ENCODE data around the gene AMN1.
"Not testable (repeated sequence)": the region's sequence is repeated elsewhere in the genome, so short reads cannot be mapped to it uniquely, and the experiment has no call there.

The AMN1 gene

GRCh38 chr12:31728917-31729640 lies at the start of gene AMN1:
TSS of gene AMN1 (minus strand) at chr12:31729021. CDS start at chr12:31729008, 13 bp downstream.
- peak; percentile 99 for DNase-seq

DNA sequence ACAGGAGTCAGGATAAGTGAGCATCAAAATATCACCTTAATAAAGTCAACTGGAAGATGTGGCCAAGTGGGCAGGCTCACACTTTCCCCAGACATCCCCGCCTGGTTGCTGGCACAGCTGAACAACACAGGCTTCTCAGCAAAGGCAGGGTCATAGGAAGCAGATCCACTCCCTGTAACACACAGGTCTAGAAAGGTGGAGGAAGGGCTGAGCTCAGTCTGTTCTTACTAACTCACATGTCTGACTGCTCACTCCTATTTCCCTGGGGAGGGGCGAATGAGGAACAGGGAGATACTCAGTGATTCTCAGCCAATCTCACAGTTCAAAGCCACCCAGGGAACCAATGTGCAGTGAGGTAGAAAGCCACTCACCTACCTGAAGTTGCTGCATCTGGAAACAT lies 45.0 kb upstream of the AMN1 start:
- no peak for DNase-seq

DNA sequence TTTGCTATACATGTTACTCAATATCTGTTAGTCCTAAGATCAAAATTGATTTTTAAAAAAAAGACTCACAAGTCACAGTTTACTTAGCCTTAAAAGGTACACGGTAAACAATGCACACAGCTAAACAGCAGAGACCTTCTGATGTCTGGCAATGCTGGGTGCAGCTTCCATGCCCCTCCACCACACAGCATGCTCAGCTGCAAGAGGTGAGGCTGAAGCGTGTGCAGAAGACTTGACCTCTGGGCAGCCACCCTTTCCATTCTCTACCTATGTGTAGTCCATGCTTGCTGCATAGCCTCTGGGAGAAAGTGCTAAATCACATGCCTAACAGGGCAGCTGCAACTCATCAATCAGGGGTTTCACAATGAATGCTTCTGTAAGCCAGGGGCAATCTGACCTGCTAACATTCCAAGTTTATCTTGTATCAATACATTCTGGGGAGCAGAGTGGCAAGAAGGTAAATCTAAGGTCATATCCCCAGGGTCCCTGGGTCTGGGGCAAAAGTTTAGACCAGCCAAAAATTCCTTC lies 44.5 kb upstream of the AMN1 start:
- no peak for DNase-seq

GRCh38 chr12:31772685-31773222 lies 43.9 kb upstream of the AMN1 start:
- no peak for DNase-seq

- DNase-seq = no peak
Observed at GRCh38 chr12:31772186-31772585, 43.4 kb upstream of the AMN1 start.

DNA sequence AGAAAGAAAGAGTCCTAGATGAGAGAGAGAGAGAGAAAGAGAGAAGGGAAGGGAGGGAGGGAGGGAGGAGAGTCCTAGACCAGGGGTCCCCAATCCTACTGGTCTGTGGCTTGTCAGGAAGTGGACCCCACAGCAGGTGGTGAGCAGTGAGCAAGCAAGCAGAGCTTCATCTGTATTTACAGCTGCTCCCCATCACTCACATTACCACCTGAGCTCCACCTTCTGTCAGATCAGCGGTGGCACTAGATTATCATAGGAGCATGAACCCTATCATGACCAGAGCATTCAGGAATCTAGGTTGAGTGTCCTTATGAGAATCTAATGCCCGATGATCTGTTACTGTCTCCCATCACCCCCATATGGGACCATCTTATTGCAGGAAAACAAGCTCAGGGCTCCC lies 39.2 kb upstream of the AMN1 start:
- DNase-seq = no peak

DNA sequence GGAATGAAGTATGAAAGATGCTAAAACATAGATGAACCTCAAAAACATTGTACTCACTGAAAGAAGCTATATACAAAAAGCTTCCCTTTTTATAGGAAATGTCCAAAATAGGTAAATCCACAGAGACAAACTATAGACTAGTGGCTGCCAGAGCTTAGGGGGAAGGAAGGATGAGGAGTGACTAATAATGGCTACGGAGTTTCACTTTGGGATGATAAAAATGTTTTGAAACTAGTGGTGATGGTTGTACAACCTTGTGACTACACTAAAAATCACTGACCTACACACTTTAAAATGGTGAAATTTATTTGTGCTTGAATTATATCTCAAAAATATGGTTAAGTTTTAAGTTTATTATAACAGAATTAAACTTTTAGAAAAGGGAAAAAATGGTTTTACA lies 37.1 kb upstream of the AMN1 start:
- no peak for DNase-seq

GRCh38 chr12:31759632-31760459 lies 31.0 kb upstream of the AMN1 start:
- DNase-seq = no peak

- DNase-seq = not testable (repeated sequence)
Observed at GRCh38 chr12:31758297-31758696, 29.5 kb upstream of the AMN1 start.

DNA sequence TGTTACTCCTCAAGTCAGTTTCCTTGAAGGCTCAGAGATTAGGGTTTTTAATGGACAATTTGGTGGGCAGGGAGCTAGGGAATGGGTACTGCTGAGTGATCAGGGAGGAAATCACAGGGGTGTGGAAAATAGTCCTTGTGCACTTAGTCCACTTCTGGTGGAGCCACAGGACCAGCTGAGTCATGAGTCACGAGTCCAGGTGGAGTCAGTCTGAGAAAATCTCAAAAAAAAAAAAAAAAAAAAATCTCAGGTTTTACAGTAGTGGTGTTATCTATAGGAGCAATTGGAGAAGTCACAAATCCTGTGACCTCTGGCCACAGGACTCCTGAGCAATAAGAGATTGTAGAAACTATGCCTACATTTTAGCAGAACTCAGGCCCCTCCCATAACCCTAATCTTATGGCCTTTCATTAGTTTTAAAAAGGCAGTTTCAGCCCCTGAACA lies 28.2 kb upstream of the AMN1 start:
- DNase-seq = peak; percentile 44

- DNase-seq = no peak
Observed at GRCh38 chr12:31752450-31752849, 23.6 kb upstream of the AMN1 start.

GRCh38 chr12:31751085-31751484 lies 22.3 kb upstream of the AMN1 start:
- no peak for DNase-seq

- no peak for DNase-seq
Observed at GRCh38 chr12:31750747-31751039, 21.9 kb upstream of the AMN1 start.

DNA sequence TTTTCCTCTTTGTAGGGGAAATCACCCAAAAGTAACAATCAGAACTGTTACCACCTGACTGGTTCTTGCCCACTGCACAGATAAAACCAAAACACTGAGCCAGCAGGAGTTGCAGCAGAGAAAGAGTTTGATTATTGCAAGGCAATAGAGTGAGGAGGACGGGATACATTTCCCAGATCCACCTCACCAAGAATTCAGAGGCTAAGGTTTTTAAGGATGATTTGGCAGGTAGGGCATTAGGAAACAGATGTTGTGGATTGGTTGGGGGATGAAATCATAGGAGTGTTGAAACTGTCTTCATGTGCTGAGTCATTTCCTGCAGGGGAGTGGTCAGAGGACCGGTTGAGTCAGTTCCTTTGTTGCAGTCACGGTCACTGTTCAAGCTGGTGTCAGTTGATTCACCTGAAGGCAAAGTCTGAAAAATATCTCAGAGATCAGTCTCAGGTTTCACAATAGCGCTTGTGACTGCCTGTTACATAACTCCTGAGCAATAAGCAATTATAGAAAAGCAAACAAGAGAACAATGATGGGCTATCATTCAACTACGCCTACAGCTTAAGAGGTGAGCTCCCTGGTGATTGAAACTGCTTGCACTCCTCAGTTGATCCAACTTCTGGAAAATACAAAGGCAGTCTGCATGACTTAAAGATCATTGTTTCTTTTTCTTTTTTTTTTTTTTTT lies 20.3 kb upstream of the AMN1 start:
- peak; percentile 82 for DNase-seq

GRCh38 chr12:31745242-31745641 lies 16.4 kb upstream of the AMN1 start:
- no peak for DNase-seq

- not testable (repeated sequence) for DNase-seq
Observed at GRCh38 chr12:31744363-31744762, 15.5 kb upstream of the AMN1 start.

- no peak for DNase-seq
Observed at GRCh38 chr12:31742891-31743290, 14.1 kb upstream of the AMN1 start.

GRCh38 chr12:31740628-31741027 lies 11.8 kb upstream of the AMN1 start:
- no peak for DNase-seq

- no peak for DNase-seq
Observed at GRCh38 chr12:31737763-31738162, 8.9 kb upstream of the AMN1 start.

DNA sequence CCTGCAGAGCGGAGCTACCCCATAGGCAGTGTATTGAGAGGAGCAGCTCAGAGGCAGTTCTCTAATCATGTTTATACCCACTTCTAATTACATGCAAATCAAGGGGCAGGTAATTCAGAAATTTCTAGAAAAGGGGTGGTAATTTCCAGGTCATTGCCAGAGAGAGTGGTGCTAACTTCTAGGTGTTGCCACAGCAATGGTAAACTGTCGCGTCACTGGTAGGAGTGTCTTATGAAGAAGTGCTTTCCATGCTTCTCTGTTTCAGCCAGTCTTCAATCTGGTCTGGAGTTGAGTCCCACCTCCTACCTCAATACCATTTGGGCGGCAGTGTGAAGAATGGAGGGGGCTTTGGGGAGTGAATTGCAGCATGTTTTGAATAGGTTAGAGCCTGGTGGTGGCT lies 8.5 kb upstream of the AMN1 start:
- no peak for DNase-seq

DNA sequence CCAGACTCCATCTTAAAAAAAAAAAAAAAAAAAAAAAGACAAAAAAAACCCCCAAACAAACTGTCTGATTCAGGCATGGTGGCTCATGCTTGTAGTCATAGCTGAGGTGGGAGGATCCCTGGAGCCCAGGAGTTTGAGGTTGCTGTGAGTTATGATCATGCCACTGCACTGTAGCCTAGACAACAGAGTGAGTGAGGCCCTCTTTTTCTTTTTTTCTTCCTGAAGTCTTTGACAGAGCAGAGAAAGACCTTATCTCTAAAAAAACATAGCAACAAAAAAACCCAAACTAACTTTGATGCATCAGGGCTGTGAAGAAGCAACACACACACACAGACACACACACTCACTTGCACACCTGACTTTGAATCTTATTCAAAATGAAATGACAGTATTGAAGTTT lies 7.7 kb upstream of the AMN1 start:
- peak; percentile 33 for DNase-seq

DNA sequence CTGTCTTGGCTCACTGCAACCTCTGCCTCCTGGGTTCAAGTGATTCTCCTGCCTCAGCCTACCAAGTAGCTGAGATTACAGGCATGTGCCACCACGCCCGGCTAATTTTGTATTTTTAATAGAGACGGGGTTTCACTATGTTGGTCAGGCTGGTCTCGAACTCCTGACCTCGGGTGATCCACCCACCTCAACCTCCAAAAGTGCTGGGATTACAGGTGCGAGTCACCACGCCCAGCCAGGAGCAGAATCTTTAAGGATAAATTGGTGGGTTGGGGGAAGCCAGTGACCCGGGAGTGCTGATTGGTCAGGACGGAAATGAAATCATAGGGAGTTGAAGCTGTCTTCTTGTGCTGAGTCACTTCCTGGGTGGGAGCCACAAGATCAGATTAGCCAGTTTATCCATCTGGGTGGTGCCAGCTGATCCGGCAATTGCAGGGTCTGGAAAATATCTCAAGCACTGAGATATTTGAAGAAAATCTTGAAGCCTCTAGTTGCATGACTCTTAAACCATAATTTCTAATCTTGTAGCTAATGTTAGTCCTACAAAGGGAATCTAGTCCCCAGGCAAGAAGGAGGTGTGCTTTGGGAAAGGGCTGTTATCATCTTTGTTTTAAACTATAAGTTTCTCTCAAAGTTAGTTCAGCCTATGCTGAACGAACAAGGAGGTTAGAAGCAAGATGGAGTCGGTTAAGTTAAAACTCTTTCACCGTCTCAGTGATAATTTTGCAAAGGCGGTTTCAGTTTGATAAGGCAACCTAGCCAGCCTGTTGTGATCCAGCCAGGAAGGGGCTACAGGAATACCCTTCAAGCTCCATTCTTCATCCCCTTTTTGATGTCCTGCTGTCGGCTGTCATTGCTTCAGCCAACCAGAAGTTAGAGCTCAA lies 5.0 kb upstream of the AMN1 start:
- DNase-seq = not testable (repeated sequence)

Data from hematopoietic multipotent progenitor cell treated with erythropoietin and hydrocortisone succinate and interleukin-3 and kit ligand, for 6 days (in vitro differentiated cells).